H1 (cell line): ENCODE results near the gene KRTAP10-5. TPM values are rescaled to one million over a fixed set of nuclear protein-coding genes. Genes with fewer than 3 reads are reported as not detected.

Source experiments
- CTCF ChIA-PET: fragments of 300-600 bp; sonication (Branson Sonifier 250); formaldehyde crosslinking; loops from one replicate; lab custom pipeline; 2021; ENCODE audit not compliant: partially characterized antibody; lab: Charles Lee
- POLR2A ChIA-PET: fragments of 300-600 bp; sonication (Branson Sonifier 250); formaldehyde crosslinking; loops from one replicate; lab custom pipeline; 2021; ENCODE audit warnings: inconsistent platforms; ENCODE audit not compliant: partially characterized antibody; lab: Charles Lee
- DNase-seq, 2 experiments: peaks; one replicate each; pipeline versions ENCODE4 v3.0.0 to v3.0.0-alpha.2; 2010 to 2022; ENCODE audit warnings: low spot score in 2 of 2, low read depth in 1 of 2, mixed read lengths in 1 of 2
- FAIRE-seq: peaks from 2 replicates; lab custom pipeline; 2011; peaks lifted over from hg19 to GRCh38; lab: Jason Lieb, UNC
- H2AFZ ChIP-seq: 2 replicates; pipeline ENCODE4 v1.8.1; 2012; ENCODE audit warnings: low read length, inconsistent platforms
- H2AK5ac ChIP-seq: 2 replicates; pipeline ENCODE4 v1.6.1; 2013; ENCODE audit warnings: low read depth, low read length
- H2BK120ac ChIP-seq: replicated peaks from 2 replicates; pipeline ENCODE3; 2013; ENCODE audit warnings: low read depth, low read length, inconsistent platforms
- H2BK12ac ChIP-seq: 2 replicates; pipeline ENCODE4 v1.6.1; 2013; ENCODE audit warnings: low read depth, low read length
- H2BK15ac ChIP-seq: 2 replicates; pipeline ENCODE4 v1.6.1; 2013; ENCODE audit warnings: low read length
- H2BK20ac ChIP-seq: 2 replicates; pipeline ENCODE4 v1.6.1; 2013; ENCODE audit warnings: low read length
- H2BK5ac ChIP-seq: 2 replicates; pipeline ENCODE4 v1.6.1; 2013; ENCODE audit warnings: low read depth, low read length
- H3K14ac ChIP-seq: 2 replicates; pipeline ENCODE4 v1.6.1; 2013; ENCODE audit warnings: inconsistent platforms; ENCODE audit not compliant: insufficient read length
- H3K18ac ChIP-seq: 2 replicates; pipeline ENCODE4 v1.6.1; 2013; ENCODE audit warnings: low read length; ENCODE audit errors: extremely low read depth
- H3K23ac ChIP-seq: 2 replicates; pipeline ENCODE4 v1.6.1; 2013; ENCODE audit warnings: inconsistent platforms; ENCODE audit not compliant: insufficient read length
- H3K23me2 ChIP-seq: 2 replicates; pipeline ENCODE4 v1.6.1; 2013; ENCODE audit warnings: low read depth, low read length
- H3K27ac ChIP-seq: 2 replicates; pipeline ENCODE4 v1.6.1; 2011; ENCODE audit warnings: low read depth, low read length, inconsistent platforms
- H3K27me3 ChIP-seq, 4 experiments: replicated peaks in 1 of 4; 1 replicate in 1 of 4; 2 replicates in 3 of 4; pipeline versions ENCODE4 v1.6.1 to v1.8.1; 2011 to 2013; ENCODE audit warnings: low read length in 3 of 4, mild to moderate bottlenecking in 3 of 4, inconsistent platforms in 2 of 4, mixed read lengths in 2 of 4, moderate library complexity in 1 of 4; ENCODE audit not compliant: control insufficient read depth in 3 of 4, insufficient read depth in 3 of 4; ENCODE audit errors: extremely low read depth in 1 of 4
- H3K36me3 ChIP-seq, 4 experiments: 2 replicates each; pipeline versions ENCODE4 v1.6.1 to v1.8.1; 2011 to 2013; ENCODE audit warnings: mild to moderate bottlenecking in 4 of 4, low read length in 3 of 4, moderate library complexity in 2 of 4, control low read depth in 1 of 4, inconsistent platforms in 1 of 4; ENCODE audit not compliant: insufficient read depth in 4 of 4, control insufficient read depth in 2 of 4
- H3K4ac ChIP-seq: replicated peaks from 2 replicates; pipeline ENCODE3; 2013; ENCODE audit warnings: low read length, low read depth, mixed read lengths, inconsistent platforms; ENCODE audit not compliant: insufficient read length
- H3K4me1 ChIP-seq, 4 experiments: replicated peaks in 1 of 4; 1 replicate in 1 of 4; 2 replicates in 3 of 4; pipeline versions ENCODE4 v1.6.1 to v1.8.1; 2011 to 2013; ENCODE audit warnings: low read length in 3 of 4, inconsistent platforms in 2 of 4, mixed read lengths in 1 of 4; ENCODE audit not compliant: insufficient read depth in 4 of 4, control insufficient read depth in 3 of 4
- H3K4me2 ChIP-seq, 2 experiments: 2 replicates each; pipeline versions ENCODE4 v1.6.1 to v1.8.1; 2011 to 2013; ENCODE audit warnings: low read depth in 2 of 2, low read length in 2 of 2, control low read depth in 1 of 2, inconsistent platforms in 1 of 2, mild to moderate bottlenecking in 1 of 2; ENCODE audit not compliant: insufficient read depth in 1 of 2
- H3K4me3 ChIP-seq, 4 experiments: fragments of 200-600, 300-600 bp in 1 of 4; sonication (generic), shearing (Covaris generic), sonication (Bioruptor Twin) in 1 of 4; 2 replicates each; pipeline versions ENCODE4 v1.5.1 to v1.8.1; 2011 to 2016; ENCODE audit warnings: low read length in 4 of 4, low read depth in 3 of 4, control low read depth in 2 of 4, inconsistent platforms in 2 of 4, mild to moderate bottlenecking in 2 of 4, mixed read lengths in 1 of 4, moderate library complexity in 1 of 4; ENCODE audit not compliant: insufficient read depth in 2 of 4; ENCODE audit errors: extremely low read depth in 1 of 4
- H3K56ac ChIP-seq: replicated peaks from 2 replicates; pipeline ENCODE3; 2013; ENCODE audit warnings: low read depth, mild to moderate bottlenecking, mixed read lengths, low read length, inconsistent platforms; ENCODE audit not compliant: insufficient read length
- H3K79me1 ChIP-seq: 2 replicates; pipeline ENCODE4 v1.6.1; 2013; ENCODE audit warnings: low read depth, low read length, control low read depth
- H3K79me2 ChIP-seq, 2 experiments: 2 replicates each; pipeline versions ENCODE4 v1.6.1 to v1.8.1; 2012 to 2013; ENCODE audit warnings: low read length in 2 of 2, mild to moderate bottlenecking in 2 of 2, inconsistent platforms in 1 of 2; ENCODE audit not compliant: insufficient read depth in 2 of 2, control insufficient read depth in 1 of 2
- H3K9ac ChIP-seq, 4 experiments: replicated peaks in 1 of 4; 1 replicate in 1 of 4; 2 replicates in 3 of 4; pipeline versions ENCODE4 v1.6.1 to v1.8.1; 2011 to 2013; ENCODE audit warnings: low read depth in 3 of 4, low read length in 3 of 4, control low read depth in 2 of 4, mild to moderate bottlenecking in 2 of 4, moderate library complexity in 2 of 4, inconsistent platforms in 1 of 4; ENCODE audit errors: extremely low read depth in 1 of 4
- H3K9me3 ChIP-seq, 2 experiments: 2 replicates each; pipeline versions ENCODE4 v1.6.1 to v1.8.1; 2012 to 2013; ENCODE audit warnings: mild to moderate bottlenecking in 2 of 2, moderate library complexity in 2 of 2, control low read depth in 1 of 2, inconsistent platforms in 1 of 2, low read depth in 1 of 2, low read length in 1 of 2, mixed read lengths in 1 of 2; ENCODE audit not compliant: insufficient read depth in 2 of 2
- H4K20me1 ChIP-seq, 2 experiments: replicated peaks in 1 of 2; 2 replicates each; pipeline versions ENCODE3 to v1.8.1; 2011 to 2013; ENCODE audit warnings: inconsistent platforms in 2 of 2, low read length in 2 of 2, mild to moderate bottlenecking in 1 of 2; ENCODE audit not compliant: insufficient read depth in 2 of 2, control insufficient read depth in 1 of 2
- H4K5ac ChIP-seq: 2 replicates; pipeline ENCODE4 v1.6.1; 2013; ENCODE audit warnings: low read length, low read depth, mixed read lengths, inconsistent platforms; ENCODE audit not compliant: insufficient read length
- H4K8ac ChIP-seq: 2 replicates; pipeline ENCODE4 v1.8.0; 2013; ENCODE audit warnings: mild to moderate bottlenecking, moderate library complexity, low read length, inconsistent platforms; ENCODE audit not compliant: insufficient read depth; ENCODE audit errors: extremely low read depth
- H4K91ac ChIP-seq: replicated peaks from 2 replicates; pipeline ENCODE3; 2013; ENCODE audit warnings: low read length, mixed read lengths, inconsistent platforms; ENCODE audit not compliant: insufficient read length
- BRCA1 ChIP-seq: IDR thresholded peaks from 2 replicates; pipeline ENCODE4 v1.6.1; 2012; ENCODE audit warnings: low read depth, low read length, improper control_type of control experiment
- CEBPB ChIP-seq: IDR thresholded peaks from 2 replicates; pipeline ENCODE4 v1.6.1; 2012; ENCODE audit warnings: low read depth, low read length
- EZH2 ChIP-seq: fragments of 200-600 bp; sonication (generic); IDR thresholded peaks from 2 replicates; pipeline ENCODE4 v1.7.1; 2012; ENCODE audit warnings: low read depth, mild to moderate bottlenecking, moderate library complexity, low read length, inconsistent platforms; ENCODE audit not compliant: severe bottlenecking
- KDM1A ChIP-seq: fragments of 200-600, 300-600 bp; sonication (generic); IDR thresholded peaks from 2 replicates; pipeline ENCODE4 v1.7.1; 2016; ENCODE audit warnings: mild to moderate bottlenecking, low read length, borderline replicate concordance
- MAFK ChIP-seq: IDR thresholded peaks from 2 replicates; pipeline ENCODE4 v1.6.1; 2012; ENCODE audit warnings: low read depth, mild to moderate bottlenecking, improper control_type of control experiment, low read length
- POLR2AphosphoS5 ChIP-seq: IDR thresholded peaks from 2 replicates; pipeline ENCODE4 v1.6.1; 2011; ENCODE audit warnings: low read depth, low read length
- TAF1 ChIP-seq: IDR thresholded peaks from 2 replicates; pipeline ENCODE4 v1.6.1; 2011; ENCODE audit warnings: mild to moderate bottlenecking, low read depth, low read length
- YY1 ChIP-seq: IDR thresholded peaks from 2 replicates; pipeline ENCODE4 v1.6.1; 2011; ENCODE audit warnings: low read depth, mild to moderate bottlenecking, low read length
- WGBS, 2 experiments: shearing (Covaris generic) in 1 of 2; methylation state at CpG; one replicate each; pipeline versions ENCODE4 v1.1.6 to v1.1.7; 2013 to 2015; ENCODE audit warnings: low lambda C conversion rate in 2 of 2, mixed read lengths in 2 of 2, inconsistent platforms in 1 of 2, low coverage in 1 of 2, missing lambda C conversion rate in 1 of 2; ENCODE audit not compliant: insufficient replicate concordance in 2 of 2, insufficient coverage in 1 of 2, insufficient read length in 1 of 2; ENCODE audit errors: extremely low coverage in 1 of 2, missing lambda C conversion rate in 1 of 2; 5-methylcytosine and 5-hydroxymethylcytosine counted together
- polyA plus RNA-seq, 7 experiments: library from polyadenylated mRNA; depleted of rRNA in 3 of 7; stranded (reverse) in 5 of 7; unstranded in 2 of 7; fragments of >200 nt in 5 of 7; fragments of 200-250 nt in 2 of 7; gene quantifications; 1 replicate in 5 of 7; 2 replicates in 1 of 7; 4 replicates in 1 of 7; pipeline versions ENCODE4 v1.2.1 to v1.2.3, GENCODE V29; 2011 to 2013; ENCODE audit warnings: missing spikeins in 2 of 7, mixed read lengths in 2 of 7
- total RNA-seq: library from RNA; stranded (reverse); fragmentation: NEBNext Ultra II Directional; extraction: Animal tissue kit (Norgen Biotek cat#: 25700); gene quantifications from 2 replicates; pipeline ENCODE4 v1.2.1, GENCODE V29; 2021
- TF ChIP-seq, protein P1 (sequence below): IDR thresholded peaks from 2 replicates; pipeline ENCODE4 v1.6.1; 2012; ENCODE audit warnings: low read length, inconsistent platforms
- TF ChIP-seq, protein P2 (sequence below): IDR thresholded peaks from 2 replicates; pipeline ENCODE4 v1.6.1; 2012; ENCODE audit warnings: inconsistent platforms
- TF ChIP-seq, protein P3 (sequence below): IDR thresholded peaks from 2 replicates; pipeline ENCODE4 v1.6.1; 2012; ENCODE audit warnings: inconsistent platforms

Gene KRTAP10-5
- total and polyA plus RNA-seq, 2 of the 8 experiments (the other 6 are each of a cell fraction or from before 2014, with no cell fraction given) = 0.09 TPM; not detected in 1

DNA sequence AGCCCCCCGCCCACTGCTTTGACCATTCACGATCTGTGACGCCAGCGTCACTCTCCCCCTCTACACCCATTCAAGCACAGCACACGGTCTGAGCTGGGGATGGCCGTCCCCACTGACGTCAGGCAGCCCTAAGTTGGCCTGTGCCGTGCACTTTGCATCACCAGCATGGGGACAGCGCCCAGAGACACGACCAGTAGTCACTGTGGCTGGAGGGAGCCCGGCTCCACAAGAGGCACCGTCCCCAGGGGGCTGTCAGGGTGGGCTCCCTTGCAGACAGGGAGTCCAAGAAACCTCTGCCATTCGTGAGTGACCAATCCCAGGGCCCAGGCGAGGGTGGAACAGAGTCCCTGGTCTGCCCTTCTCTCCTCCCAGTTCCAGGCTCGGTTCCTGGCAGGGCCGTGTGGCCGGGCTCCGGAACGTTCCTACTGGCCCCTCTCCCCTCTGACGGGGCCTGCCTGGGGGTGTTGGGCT, 33.8 kb upstream of the KRTAP10-5 start:
- Histone ChIP-seq H3K23ac (no peak overlapping the region), H3K4me2 (no peak overlapping the region), H2BK15ac (no peak overlapping the region), H3K4ac (no peak overlapping the region), H3K18ac (no peak overlapping the region), H3K9ac (no peak overlapping the region), H3K79me2 (no peaks in the 10 kb centered on the region), H2AK5ac (no peak overlapping the region), H3K27ac (no peak overlapping the region), H3K23me2 (no peaks in the 10 kb centered on the region), H2BK120ac (no peak overlapping the region), H3K14ac (no peak overlapping the region), H3K36me3 (no peaks in the 10 kb centered on the region), H3K27me3 (no peaks in the 10 kb centered on the region), H2BK20ac (peak overlapping the region; percentile 61; the same call in 1 of the 2 replicates), H2AFZ (no peak overlapping the region), H4K8ac (peak overlapping the region; percentile 82), H3K56ac (no peak overlapping the region), H3K79me1 (no peaks in the 10 kb centered on the region; the same call in 1 of the 2 replicates), H3K4me1 (peaks cover 0 to 6% (median 2%) of the 10 kb centered on the region in 4 experiments; a peak in 4 of 7 replicates), H4K5ac (no peak overlapping the region), H4K91ac (peak overlapping the region; percentile 42), H3K9me3 (peaks cover 19 to 22% of the 10 kb centered on the region in 2 experiments), H4K20me1 (peaks cover 0 to 1% of the 10 kb centered on the region in 2 experiments), H2BK12ac (peak overlapping the region; percentile 71; the same call in 1 of the 2 replicates), H2BK5ac (peak overlapping the region; percentile 26; the same call in 1 of the 2 replicates), H3K4me3 (no peak overlapping the region)
- DNase-seq = peak in 1 of 2 experiments; percentile 41
- ChIA-PET CTCF (interaction anchor here (0.5 to 1.1 kb wide), 4 partner anchors 12 to 1043 kb away, joined by 3 to 4 read pairs (median 3); partner anchors contain the start of gene KRTAP10-5), POLR2A (no interaction called here)
- WGBS, 2 experiments = 91% methylated on average over 20 of the region's 20 CpGs; no CpG with 5 or more reads in 1 of the 2 experiments
- no peak for FAIRE-seq
- no peak for TF ChIP-seq KDM1A
- TF ChIP-seq EZH2 = no peak
- TF ChIP-seq BRCA1 = no peak
- TF ChIP-seq TAF1 = no peak
- TF ChIP-seq POLR2AphosphoS5 = no peak
- TF ChIP-seq MAFK = no peak
- no peak for TF ChIP-seq CEBPB
- TF ChIP-seq, protein P1, sequence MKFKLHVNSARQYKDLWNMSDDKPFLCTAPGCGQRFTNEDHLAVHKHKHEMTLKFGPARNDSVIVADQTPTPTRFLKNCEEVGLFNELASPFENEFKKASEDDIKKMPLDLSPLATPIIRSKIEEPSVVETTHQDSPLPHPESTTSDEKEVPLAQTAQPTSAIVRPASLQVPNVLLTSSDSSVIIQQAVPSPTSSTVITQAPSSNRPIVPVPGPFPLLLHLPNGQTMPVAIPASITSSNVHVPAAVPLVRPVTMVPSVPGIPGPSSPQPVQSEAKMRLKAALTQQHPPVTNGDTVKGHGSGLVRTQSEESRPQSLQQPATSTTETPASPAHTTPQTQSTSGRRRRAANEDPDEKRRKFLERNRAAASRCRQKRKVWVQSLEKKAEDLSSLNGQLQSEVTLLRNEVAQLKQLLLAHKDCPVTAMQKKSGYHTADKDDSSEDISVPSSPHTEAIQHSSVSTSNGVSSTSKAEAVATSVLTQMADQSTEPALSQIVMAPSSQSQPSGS = no peak
- TF ChIP-seq, protein P2, sequence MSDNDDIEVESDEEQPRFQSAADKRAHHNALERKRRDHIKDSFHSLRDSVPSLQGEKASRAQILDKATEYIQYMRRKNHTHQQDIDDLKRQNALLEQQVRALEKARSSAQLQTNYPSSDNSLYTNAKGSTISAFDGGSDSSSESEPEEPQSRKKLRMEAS = no peak
- TF ChIP-seq, protein P3, sequence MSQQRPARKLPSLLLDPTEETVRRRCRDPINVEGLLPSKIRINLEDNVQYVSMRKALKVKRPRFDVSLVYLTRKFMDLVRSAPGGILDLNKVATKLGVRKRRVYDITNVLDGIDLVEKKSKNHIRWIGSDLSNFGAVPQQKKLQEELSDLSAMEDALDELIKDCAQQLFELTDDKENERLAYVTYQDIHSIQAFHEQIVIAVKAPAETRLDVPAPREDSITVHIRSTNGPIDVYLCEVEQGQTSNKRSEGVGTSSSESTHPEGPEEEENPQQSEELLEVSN = no peak
- TF ChIP-seq YY1 = no peak
